ENCODE measurements around the gene CMSS1.
A peak's percentile ranks its signal among the peaks of the same experiment; 100 is the strongest.

The CMSS1 gene

DNA sequence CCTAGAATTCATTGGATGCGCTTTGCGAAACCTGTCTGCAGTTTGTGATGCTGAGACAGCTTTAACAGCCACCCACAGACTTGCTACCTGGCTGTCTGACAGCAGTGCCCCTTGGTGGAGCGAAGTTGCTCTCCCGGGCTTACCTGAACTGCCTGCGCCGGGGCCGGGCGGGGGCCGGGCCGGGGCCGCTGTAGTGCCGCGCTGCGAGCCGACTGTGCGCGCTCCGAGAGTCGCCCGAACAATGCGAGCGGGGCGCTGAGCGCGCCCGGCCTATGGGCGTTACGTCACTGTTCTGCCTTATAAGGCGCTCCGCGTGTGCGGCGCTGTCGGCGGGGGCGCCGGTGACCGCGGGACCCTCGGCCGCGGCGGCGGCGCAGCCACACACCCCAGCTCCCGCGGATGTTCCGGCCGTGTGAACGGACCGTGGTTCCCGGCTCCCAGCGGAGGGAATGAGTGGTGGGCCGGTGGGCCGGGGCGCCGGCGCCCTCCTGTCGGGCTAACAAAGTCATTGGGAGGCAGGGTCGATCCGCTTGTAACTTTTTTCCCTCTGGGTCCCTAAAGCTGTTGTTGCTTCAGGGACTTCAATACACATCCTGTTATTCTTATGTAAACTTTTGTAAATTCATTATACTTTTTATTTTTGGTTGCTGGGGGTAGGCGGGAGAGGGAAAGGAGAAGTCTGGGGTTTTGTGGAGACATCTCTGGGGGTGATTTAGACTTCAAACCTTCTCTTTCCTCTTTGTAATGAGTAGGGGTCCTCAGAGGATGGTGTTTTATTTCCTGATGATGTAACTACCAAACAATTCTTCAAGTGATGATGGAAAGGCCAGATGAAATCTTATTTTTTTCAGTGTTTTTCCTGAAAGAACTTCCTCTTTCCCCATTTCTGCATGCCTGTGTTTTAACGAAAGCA lies 58.5 kb downstream of the CMSS1 start:
- no peak for TF ChIP-seq EZH2 (IDR thresholded peaks at IDR 0.05; ENCODE audit: borderline replicate concordance, low read length)
- TF ChIP-seq, protein P1, sequence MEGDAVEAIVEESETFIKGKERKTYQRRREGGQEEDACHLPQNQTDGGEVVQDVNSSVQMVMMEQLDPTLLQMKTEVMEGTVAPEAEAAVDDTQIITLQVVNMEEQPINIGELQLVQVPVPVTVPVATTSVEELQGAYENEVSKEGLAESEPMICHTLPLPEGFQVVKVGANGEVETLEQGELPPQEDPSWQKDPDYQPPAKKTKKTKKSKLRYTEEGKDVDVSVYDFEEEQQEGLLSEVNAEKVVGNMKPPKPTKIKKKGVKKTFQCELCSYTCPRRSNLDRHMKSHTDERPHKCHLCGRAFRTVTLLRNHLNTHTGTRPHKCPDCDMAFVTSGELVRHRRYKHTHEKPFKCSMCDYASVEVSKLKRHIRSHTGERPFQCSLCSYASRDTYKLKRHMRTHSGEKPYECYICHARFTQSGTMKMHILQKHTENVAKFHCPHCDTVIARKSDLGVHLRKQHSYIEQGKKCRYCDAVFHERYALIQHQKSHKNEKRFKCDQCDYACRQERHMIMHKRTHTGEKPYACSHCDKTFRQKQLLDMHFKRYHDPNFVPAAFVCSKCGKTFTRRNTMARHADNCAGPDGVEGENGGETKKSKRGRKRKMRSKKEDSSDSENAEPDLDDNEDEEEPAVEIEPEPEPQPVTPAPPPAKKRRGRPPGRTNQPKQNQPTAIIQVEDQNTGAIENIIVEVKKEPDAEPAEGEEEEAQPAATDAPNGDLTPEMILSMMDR (IDR thresholded peaks at IDR 0.05; ENCODE audit: low read length): no peak
- Histone ChIP-seq H3K4me2 (ENCODE audit: low read length) (peak overlapping the region; percentile 93), H3K36me3 (ENCODE audit: insufficient read depth, low read length) (no peaks in the 10 kb centered on the region), H3F3A (ENCODE audit: insufficient read depth, low read length) (no peaks in the 10 kb centered on the region), H3K27me3 (ENCODE audit: insufficient read depth, low read length) (no peaks in the 10 kb centered on the region), H2AFZ (ENCODE audit: low read length) (no peak overlapping the region), H3K27ac (ENCODE audit: low read depth, low read length, poor library complexity, severe bottlenecking) (no peak overlapping the region), H3K4me1 (ENCODE audit: insufficient read depth, low read length, severe bottlenecking) (peaks cover 15% of the 10 kb centered on the region), H4K20me1 (ENCODE audit: insufficient read depth, low read length) (no peaks in the 10 kb centered on the region), H3K9me2 (ENCODE audit: low read depth, low read length) (no peaks in the 10 kb centered on the region), H3K4me3 (ENCODE audit: low read depth, low read length, poor library complexity, severe bottlenecking) (peak overlapping the region; percentile 61), H3K79me2 (ENCODE audit: insufficient read depth, low read length) (no peaks in the 10 kb centered on the region), H3K9ac (ENCODE audit: low read length) (peak overlapping the region; percentile 50), H3K9me3 (ENCODE audit: low read length) (no peaks in the 10 kb centered on the region)

DNA sequence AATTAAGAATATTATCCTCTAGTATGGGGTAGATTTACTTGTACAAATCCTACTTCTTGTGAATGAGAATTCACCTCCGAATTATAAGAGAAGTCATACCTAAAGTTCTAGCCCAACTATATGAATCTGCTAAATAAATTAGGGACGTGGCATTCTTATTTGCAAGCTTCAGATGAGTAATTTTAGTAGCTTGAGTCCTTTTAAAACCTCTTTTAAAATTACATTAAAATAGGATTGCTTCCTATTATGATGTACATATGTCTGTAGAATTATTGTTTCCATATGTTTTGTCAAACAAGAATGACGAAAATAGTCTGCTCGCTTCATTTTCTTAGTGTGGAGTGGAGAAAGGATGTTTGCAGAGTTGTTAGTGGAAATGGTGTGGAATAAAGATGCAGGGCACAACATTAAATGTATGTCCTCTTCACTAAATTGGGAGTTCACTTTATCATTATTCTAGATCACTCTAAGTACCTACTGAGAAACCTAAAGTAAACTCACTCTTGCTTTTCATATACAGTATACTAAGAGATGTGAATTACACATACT lies 59.4 kb downstream of the CMSS1 start:
- H4K20me1 ChIP-seq (ENCODE audit: insufficient read depth, low read length): no peaks in the 10 kb centered on the region
- no peaks in the 10 kb centered on the region for H3K36me3 ChIP-seq (ENCODE audit: insufficient read depth, low read length)
- H2AFZ ChIP-seq (ENCODE audit: low read length): no peak overlapping the region
- no peaks in the 10 kb centered on the region for H3K9me3 ChIP-seq (ENCODE audit: low read length)
- H3K4me3 ChIP-seq (ENCODE audit: low read depth, low read length, poor library complexity, severe bottlenecking): no peak overlapping the region
- H3K9ac ChIP-seq (ENCODE audit: low read length): no peak overlapping the region
- H3K27me3 ChIP-seq (ENCODE audit: insufficient read depth, low read length): no peaks in the 10 kb centered on the region
- no peaks in the 10 kb centered on the region for H3F3A ChIP-seq (ENCODE audit: insufficient read depth, low read length)
- H3K4me2 ChIP-seq (ENCODE audit: low read length): no peak overlapping the region
- H3K9me2 ChIP-seq (ENCODE audit: low read depth, low read length): no peaks in the 10 kb centered on the region
- TF ChIP-seq EZH2 (IDR thresholded peaks at IDR 0.05; ENCODE audit: borderline replicate concordance, low read length): no peak
- TF ChIP-seq, protein P1 (IDR thresholded peaks at IDR 0.05; ENCODE audit: low read length): no peak
- no peak overlapping the region for H3K27ac ChIP-seq (ENCODE audit: low read depth, low read length, poor library complexity, severe bottlenecking)
- peaks cover 15% of the 10 kb centered on the region for H3K4me1 ChIP-seq (ENCODE audit: insufficient read depth, low read length, severe bottlenecking)
- H3K79me2 ChIP-seq (ENCODE audit: insufficient read depth, low read length): no peaks in the 10 kb centered on the region

DNA sequence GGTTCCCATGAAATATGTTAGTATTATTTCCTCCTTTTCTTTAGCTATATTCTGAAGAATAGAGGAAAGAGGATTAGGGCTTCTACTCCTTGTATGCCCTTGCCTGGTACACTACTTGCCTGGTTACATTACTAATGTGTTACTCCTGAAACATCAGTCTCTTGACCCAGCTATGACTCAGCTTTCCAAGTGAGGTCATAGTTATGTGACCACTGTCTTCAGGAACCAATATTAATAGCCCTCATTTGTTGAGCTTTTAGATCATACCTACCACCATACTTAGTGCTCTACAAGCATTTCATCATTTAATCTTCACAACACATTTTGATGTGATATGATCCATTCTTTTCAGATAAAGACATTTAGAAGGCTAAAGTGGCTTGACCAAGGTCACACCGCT lies 60.3 kb downstream of the CMSS1 start:
- Histone ChIP-seq H3K9ac (ENCODE audit: low read length) (no peak overlapping the region), H3K36me3 (ENCODE audit: insufficient read depth, low read length) (no peaks in the 10 kb centered on the region), H3K79me2 (ENCODE audit: insufficient read depth, low read length) (no peaks in the 10 kb centered on the region), H3F3A (ENCODE audit: insufficient read depth, low read length) (no peaks in the 10 kb centered on the region), H2AFZ (ENCODE audit: low read length) (no peak overlapping the region), H3K4me3 (ENCODE audit: low read depth, low read length, poor library complexity, severe bottlenecking) (no peak overlapping the region), H3K27ac (ENCODE audit: low read depth, low read length, poor library complexity, severe bottlenecking) (no peak overlapping the region), H3K4me1 (ENCODE audit: insufficient read depth, low read length, severe bottlenecking) (peaks cover 15% of the 10 kb centered on the region), H3K9me3 (ENCODE audit: low read length) (no peaks in the 10 kb centered on the region), H3K9me2 (ENCODE audit: low read depth, low read length) (no peaks in the 10 kb centered on the region), H4K20me1 (ENCODE audit: insufficient read depth, low read length) (no peaks in the 10 kb centered on the region), H3K27me3 (ENCODE audit: insufficient read depth, low read length) (no peaks in the 10 kb centered on the region), H3K4me2 (ENCODE audit: low read length) (no peak overlapping the region)
- TF ChIP-seq, protein P1 (IDR thresholded peaks at IDR 0.05; ENCODE audit: low read length): no peak
- no peak for TF ChIP-seq EZH2 (IDR thresholded peaks at IDR 0.05; ENCODE audit: borderline replicate concordance, low read length)

All from OCI-LY1 (cell line).